Activated CD4-positive, alpha-beta T cell treated with anti-CD3 and anti-CD28 coated beads, Interleukin-10, Interleukin-2, amounts not matched to agents 100 ng/mL and 50 ng/mL, durations not matched to agents 16 hours and 8 hours (primary cell): ENCODE results near the gene ZNF609.
"Not testable (repeated sequence)": the region's sequence is repeated elsewhere in the genome, so short reads cannot be mapped to it uniquely, and the experiment has no call there.

Experiments used
- DNase-seq: peaks from one replicate; pipeline ENCODE4 v3.0.0-alpha.2; 2020

The ZNF609 gene

DNA sequence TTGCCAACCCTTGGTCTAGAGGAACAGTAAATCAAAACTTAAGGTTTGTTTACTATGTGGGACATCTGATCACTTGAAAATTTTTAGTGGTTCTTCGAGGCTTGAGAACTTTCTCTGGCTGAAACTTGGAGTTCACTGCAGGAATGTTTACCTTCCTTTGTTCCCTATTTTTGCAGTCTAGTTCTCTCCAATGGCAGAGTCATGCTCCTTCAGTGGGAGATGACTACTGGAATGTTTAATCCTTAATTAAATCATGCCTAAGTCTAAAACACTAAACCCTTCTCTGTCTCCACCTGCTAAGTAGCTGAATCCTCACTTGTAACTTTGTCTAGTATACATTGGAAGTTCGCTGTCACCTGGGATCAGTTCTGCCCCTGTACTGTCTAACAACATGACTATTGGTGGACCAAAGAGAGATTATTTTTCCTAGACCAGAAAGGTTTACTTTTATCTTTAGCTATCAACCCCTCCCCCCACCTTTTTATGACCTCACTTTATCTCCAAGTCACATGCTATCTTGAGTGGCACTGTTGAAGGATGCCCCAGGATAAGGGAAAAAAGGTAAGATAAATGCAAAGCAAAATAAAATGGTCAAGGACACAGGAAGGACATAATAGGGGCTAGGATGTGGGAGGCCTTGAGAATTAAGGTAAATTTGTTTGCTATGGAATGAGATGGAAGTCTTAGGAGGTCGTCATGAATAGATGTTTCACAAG lies 1.2 kb upstream of the ZNF609 start:
- DNase-seq = no peak

DNA sequence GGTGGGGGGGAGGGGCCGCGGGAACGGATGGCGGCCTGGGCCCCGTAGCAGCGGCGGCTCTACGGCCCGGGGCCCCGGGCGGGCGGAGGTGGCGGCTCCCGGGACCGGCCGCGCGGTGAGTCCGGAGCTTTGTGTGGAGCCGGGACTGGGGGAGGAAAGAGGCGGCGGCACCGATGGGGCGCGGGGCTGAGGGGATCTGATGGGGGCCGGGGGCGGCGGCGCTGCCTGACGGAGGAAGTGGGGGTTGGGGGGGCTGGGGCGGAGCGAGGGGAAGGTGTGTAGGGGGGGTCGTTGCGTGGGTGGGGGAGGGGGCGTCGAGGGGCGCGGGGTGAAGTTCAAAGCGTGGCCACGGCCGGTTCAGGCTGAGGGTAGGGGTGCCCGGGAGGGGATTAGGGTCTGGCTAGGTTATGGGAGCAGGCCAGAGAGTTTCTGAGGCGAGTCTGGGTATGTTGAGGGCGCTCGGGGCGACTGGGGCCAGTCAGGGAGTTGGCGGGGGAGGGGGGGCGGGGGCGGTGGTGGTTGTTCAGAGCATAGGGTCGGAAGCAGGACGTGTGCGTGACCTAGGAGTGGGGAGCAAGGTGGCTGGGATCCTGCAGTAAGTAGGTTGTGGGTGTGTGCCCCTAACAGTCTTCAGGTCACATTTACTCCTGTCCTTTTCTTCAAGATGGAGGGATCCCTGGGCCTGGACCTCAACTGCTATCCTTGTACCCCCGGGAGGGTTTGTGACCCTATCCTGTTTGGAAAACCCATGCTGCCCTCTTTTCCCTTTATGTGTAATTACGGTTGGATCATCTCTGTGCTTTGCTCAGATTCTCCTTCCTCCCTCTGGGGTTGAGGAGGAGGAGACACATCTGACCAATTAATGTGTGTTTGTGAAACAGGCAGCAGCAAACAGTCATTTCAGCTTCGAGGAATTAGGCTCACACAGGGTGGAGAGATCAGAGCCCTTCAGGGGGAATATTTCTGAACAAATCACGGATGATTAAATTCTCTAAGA lies 644 bp downstream of the ZNF609 start:
- peak; percentile 83 for DNase-seq

DNA sequence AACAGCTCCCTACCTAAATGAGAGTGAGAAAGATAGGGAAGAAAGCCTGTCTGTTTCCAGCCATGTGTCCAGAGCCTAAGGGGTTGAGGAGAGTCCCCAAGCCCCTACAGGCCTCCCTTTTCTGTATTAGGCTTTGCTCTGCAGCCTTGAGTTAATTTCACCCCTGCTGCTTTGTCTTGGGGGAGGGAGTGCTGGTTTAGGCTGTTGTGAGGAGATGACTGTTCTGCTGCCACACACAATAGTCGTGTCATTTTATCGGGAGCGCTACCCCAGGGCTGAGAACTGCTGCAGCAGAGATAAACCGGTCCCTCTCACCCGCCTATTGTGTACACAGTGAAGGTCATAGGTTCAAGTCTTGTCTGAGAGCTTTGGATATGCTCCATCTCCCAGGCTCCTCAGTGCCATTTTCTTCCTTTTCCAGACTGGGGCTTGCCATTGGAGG lies 1.4 kb downstream of the ZNF609 start:
- DNase-seq = peak; percentile 66

DNA sequence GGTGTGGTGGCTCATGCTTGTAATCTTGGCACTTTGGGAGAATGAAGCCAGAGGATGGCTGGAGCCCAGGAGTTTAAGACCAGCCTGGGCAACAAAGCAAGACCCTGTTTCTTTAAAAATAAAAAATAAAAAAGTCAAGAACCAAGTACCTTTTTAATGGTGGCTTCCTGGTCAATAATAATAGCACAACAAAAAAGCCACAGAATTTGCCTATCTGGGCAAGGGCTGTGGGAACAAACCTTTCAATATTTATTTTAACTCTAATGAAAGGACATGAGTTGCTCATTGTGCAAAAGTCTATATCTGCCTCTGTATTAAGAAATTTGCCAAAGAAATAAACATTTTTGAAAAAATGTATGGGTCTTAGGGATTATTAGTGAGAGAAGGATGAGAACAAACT lies 2.1 kb downstream of the ZNF609 start:
- no peak for DNase-seq

DNA sequence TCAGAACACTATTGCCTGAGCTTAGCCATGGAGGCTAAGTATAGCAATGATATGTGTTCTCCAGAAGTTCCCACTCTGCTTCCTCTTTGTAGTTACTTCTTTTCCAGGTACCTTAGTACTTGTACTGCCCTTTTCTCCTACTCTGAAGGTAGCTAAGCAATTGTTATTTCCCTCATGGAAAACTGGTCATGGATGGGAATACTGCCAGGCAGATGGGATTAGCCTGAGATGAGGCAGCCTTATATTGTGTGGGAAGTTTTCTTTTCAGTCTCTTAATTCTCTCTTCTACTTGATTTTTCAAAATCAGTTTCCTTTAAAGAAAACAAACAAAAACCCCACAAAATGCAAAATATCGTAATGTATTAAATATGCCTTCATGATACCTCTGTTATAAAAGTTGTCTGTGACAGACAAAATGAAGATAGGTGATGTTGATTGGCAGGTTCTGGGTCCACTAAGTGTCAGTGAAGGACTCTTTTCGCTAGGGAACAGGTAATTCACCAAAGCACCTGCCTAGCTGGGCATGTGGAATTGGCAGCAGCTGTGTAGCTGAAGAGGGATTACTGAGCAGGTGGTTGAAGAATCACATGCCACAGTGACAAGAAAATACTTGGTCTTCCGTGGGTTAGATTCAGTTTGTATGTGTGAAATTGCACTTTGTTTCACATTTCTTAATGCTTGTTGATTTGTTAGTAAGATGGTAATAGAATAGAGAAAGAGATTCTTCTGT lies 4.1 kb downstream of the ZNF609 start:
- DNase-seq = no peak

DNA sequence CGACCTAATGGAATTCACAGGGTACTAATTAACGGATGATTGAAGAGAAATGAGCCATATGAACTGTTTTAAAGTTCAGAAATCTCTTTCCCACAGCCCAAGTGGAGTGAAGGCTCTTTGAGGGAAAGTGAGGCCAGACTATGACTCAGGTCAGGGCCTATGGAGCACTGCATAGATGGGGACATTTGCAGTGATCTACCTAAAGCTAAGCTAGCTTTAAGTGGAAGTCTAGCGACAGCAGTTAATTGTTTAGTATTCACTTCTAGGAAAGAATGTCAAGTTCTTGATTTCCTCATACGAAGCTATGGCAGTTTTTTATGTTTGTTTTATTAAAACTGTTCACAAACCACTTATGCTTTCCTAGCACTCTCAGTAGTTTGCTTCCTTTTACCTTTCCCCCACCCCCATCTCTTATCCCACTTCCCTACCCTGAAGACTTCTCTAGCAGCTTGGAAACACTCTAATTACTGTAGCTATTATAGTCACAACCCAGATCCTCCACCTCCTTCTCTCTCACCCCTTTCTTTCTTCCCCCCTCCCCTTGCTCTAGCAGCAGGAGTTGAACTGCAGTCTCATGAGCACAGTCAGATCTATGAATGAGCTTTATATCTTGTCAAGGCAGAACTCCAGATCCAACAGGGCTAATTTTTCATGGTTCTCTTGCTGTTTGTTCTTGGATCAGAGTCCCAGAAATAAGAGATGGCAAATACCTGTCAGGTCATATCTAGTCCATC lies 6.2 kb downstream of the ZNF609 start:
- DNase-seq = no peak

DNA sequence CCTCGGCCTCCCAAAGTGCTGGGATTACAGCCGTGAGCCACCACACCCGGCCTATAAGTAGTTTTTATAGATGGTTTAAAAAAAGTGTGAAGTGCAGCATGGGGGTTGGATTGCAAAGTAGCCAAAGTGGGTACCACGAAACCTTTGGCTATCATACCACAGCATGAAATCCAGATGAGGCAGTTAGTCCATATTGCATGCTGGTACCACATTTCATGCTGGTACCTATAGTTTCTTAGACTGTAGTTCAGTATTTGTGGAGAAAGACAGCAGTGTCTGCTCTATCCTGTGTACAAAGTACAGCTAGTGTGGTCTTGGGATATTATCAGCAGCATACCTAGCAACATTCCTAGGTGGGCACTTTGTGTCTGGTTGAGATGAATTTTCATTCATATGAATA lies 11.8 kb downstream of the ZNF609 start:
- no peak for DNase-seq

DNA sequence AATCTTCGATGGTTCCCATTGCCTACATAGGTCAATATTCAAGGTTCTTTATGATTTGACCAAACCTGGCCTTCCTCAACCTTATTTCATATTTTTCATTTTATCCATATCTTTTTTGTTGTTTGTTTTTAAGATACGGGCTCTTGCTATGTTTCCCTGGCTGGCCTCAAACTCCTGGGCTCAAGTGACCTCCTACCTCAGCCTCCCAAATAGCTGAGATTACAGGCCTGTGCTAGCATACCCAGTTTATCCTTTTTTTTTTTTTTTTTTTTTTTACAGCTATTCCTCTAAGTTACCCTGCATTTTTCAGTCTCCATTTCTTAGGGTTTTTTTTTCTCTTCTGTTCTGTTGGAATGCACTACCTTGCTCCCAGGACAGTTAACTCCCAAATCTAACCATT lies 14.5 kb downstream of the ZNF609 start:
- DNase-seq = no peak

DNA sequence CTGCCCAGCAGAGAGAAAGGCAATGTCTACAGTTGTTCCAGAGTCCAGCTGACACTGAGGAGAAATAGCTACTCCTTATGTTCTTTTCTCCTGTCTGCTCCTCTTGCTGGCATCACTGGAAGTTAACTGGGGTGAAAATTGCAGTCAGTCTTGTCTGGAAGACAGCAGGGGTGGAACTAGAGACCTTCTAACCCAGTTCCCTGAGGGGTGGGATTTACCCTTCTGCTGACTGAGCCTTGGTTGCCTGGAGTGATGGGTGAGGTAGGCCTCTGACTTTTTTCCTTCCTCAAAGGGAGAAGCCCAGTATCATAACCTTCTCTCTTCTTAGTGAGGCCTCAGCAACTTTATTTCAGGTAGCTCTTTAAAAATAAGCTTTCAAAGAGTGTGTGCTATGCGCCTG lies 16.2 kb downstream of the ZNF609 start:
- no peak for DNase-seq

DNA sequence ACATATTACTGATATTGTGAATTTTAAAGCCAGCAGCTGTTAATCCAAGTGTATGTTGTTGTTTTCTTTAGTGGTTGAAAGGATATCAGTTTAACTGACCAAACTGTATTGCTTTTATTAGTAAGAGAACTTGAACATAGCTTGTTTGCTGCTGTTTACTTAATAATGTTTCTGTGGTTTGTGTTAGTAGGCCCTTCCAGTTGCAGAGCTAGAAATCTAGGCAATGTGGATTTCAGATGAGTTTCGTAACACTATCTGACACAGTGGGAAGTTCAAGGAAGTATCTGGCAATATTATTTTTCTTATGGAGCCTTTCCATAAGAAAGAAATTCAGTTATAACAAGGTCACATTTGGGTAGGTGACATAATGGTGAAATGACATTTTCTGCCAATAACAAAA lies 18.5 kb downstream of the ZNF609 start:
- DNase-seq = no peak

DNA sequence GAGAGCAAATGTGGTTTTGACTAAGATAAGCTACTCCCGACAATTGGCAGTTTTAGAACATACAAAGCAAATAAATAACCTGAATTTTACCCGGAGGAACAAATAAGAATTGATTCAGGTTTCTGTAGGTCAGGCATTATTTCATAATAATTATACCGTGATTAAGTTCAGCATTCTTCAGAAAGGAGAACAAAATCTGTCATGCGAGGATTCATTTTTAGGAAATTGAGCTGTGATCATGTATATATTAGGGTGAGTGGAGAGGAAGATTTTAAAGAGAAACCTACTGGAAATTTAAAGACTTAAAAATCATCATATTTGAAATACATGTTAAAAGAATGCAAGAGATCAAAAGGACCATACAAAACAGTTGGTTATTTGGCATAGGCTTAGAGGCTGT lies 20.5 kb downstream of the ZNF609 start:
- DNase-seq = no peak

DNA sequence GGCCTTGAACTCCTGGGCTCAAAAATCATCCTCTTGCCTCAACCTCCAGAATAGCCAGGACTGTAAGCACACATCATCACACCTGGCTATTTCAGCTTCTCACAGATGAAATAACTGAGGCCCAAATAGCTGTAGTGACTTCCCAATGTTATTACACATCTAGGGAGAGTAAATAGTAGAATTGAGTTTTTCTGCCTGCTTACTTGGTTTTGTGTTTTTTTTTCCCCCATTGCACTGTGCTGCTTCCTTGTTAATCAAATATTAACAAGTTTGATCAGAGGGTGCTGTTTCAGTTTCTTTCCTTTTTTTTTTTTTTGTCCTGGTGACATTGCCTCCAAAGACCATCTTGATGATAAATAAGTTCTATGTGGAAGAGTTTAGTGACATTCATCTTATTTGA lies 23.4 kb downstream of the ZNF609 start:
- no peak for DNase-seq

DNA sequence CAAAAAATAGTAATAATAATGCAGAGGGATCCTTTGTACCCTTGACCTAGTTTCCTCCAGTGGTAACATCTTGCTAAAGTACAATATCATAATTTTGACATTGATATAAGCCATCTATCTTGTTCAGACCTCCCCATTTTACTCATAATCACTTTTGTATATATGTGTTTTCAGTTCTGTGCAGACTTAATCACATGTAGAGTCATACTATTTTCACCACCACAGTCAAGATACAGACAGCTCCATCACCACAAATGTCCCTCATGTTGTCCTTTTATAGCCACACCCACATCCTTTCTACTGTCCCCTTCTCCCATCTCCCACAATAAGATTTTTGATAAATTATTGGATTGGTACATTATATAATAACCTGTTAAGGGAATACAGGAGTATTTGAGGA lies 25.4 kb downstream of the ZNF609 start:
- no peak for DNase-seq

DNA sequence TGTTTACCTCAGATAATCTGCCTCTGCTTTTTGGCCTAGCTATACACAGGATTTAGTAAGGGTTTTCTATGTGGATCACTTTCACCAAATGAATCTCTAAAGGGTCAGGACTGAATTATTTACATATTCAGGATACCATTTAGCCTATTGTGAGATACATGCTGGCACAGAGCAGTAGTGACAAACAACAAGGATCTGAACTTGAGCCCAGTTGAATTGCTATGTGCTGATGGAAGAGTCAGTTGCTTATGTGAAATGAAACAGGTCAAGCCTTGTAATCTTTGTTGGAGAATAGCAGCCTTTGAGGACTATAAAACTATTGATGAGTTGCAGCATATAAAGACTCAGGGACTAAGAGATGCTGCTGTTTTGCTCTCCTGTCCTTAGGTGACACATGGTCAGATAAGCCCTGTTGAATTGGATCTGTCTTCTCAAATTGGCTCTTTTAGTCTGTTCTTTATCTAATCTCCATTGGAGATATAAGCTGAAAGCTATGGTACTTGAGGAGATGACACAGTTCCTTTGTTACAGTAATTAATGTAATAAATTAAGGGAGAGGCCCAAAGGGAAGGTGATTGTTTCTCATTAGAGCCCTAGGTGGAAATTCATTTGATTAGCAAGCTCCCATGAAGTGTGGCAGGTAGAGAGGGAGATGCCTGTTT lies 30.4 kb downstream of the ZNF609 start:
- no peak for DNase-seq

DNA sequence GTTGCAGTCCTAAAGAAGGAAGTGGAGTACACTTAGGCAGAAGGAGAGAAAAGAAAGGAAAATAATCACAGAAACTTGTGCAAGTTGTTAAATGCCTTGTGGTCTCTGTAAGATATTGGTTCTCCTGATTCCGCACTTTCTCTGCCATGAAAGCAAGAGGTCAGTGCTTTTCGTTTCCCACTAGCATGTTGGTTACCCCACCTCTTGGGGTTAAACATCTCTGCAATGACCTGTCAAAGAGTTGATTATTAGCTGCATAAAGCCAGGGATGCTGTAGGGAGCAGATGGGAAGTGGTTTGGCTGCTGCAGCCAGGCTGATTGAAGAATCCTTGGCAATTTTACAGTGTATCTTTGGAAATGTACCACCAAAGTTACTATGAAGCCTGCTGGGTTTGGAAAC lies 33.3 kb downstream of the ZNF609 start:
- no peak for DNase-seq

DNA sequence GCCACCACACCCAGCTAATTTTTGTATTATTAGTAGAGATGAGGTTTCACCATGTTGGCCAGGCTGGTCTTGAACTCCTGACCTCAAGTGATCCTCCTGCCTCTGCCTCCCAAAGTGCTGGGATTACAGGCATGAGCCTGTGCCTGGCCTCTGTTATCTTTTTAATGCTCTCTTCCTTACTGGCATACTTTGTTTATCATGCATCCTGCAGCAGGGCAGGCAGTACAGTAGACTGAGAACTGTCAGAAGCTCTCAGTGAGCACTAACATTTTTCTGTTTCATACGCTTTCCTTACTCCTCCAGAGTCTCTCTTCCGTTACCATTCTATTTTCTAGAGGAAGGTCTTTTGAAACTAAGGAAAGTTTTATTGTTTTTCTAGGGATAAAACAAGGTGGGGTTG lies 35.6 kb downstream of the ZNF609 start:
- DNase-seq = not testable (repeated sequence)

DNA sequence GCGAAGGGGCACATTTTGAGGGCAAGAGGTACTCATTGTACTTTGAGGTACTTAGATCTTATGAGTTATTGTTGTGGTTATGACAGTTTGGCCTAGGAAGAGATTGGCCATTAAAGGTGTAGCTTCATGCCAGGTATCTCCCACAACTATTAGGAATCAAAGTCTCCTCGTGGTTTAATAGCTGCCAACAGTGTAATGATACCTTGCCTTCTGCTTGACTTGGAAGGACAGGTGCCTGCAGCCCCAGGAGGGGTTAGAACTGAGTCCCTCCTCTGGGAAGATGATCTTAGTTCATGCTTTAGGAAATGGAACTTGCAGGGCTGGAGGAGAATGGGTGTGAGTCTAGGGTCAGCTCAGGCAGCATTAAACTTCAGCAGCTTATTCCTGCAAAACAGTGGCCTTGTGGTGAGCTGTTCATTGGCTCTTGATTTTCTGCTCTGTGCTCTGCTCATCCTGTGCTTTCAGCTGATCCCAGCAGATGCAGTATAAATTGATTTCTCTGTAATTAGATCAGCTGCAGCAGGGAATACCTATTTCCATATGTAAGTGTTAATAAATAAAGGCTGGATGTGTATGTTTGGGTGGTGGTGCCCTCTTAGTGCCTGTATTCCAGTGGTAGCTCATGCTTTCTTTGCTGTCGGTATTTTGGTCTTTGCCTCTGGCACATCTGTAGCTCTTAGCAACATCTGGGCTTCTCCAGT lies 40.5 kb downstream of the ZNF609 start:
- no peak for DNase-seq

DNA sequence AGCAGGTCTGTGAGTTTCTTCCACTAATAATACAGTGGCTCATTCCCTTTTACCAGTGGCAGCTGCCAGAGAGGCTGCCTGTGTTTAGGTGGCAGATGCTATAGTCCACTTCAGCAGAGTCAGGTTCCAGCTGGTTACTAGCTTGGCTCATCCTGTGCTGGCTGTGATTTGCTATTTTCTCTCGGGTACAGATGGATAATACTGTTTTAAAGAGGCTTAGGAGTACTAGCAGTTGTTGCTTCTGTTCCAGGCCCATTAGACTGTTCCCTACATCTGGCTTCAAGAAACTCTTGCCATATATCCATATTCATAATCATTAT lies 41.0 kb downstream of the ZNF609 start:
- DNase-seq = no peak

DNA sequence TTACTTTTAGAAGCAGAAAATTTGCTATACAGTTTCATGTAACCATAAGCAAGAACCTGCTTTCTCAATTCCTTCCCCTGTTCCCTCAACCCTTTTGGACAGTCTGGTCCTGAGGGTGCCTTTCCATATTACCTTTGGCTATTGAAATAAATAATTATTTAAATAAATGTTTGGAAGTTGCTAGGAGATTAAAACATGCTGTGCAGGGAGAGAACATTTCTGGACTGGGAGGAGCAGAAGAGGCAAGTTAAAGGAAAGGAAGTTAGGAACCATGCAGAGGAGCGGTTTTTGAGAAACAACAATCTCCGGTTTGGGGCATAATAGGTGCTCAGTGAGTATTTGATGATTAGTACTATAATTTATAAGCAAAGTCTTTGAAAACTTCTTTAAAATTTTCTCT lies 41.8 kb downstream of the ZNF609 start:
- no peak for DNase-seq

DNA sequence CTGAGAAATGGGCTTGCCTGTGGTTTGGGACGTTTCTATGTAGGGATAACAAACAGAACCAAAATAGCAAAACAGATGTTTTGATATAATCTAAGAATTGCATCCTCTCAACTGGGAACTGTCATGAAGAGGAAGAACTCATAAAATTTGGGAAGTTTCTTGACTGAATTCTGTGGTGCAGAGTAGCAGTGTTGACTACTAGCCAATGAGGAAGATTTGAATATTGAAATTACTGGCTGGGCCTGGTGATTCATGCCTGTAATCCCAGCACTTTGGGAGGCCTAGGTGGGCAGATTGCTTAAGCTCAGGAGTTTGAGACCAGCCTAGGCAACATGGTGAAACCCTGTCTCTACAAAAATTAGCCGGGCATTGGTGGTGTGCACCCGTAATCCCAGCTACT lies 42.2 kb downstream of the ZNF609 start:
- no peak for DNase-seq

DNA sequence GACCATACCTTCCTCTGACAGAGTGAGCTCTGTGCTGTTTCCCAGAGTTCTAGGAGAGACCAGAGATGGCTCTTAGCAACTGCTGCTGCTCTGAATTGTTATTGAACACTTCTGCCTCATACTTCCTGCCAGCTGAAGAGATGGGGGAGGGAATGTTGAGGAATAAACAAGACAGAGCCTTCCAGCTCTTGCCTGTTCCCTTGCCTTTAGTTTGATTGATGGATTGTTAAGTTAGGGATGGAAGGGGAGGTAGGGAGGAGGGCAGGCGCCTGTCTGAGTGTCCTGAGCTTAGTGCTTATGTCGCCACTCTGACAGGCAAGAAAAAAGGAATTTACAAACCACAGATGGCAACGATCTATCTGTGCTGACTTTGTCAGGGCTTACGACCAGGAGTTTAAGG lies 42.8 kb downstream of the ZNF609 start:
- DNase-seq = peak; percentile 6

DNA sequence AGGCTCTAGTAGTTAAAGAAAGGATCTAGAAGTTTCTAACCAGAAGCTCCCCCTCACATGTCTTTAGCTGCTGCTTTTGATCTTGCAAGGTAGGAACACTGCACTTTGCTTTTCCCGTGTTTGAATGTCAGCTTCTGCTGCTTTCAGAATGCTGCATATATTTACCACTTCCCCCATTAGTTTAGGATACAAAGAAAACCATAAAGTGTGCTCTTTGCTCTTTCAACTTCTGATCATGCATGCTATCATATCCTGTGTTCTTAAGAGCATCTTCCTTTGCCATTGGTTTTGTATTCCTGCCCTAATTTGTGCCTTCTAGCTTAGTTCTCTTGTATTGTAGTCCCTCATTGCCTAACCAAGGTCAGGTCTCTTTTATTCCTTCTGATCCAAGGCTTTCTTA lies 43.3 kb downstream of the ZNF609 start:
- DNase-seq = peak; percentile 5
